GM12872 (cell line): ENCODE measurements around the gene SORL1-AS1.

Source experiments
- TF ChIP-seq, protein P1 (sequence below): IDR thresholded peaks from 3 replicates; pipeline ENCODE4 v1.5.1; 2011; ENCODE audit warnings: low read depth, mild to moderate bottlenecking, low read length, moderate library complexity; ENCODE audit not compliant: insufficient read depth

The SORL1-AS1 gene

DNA sequence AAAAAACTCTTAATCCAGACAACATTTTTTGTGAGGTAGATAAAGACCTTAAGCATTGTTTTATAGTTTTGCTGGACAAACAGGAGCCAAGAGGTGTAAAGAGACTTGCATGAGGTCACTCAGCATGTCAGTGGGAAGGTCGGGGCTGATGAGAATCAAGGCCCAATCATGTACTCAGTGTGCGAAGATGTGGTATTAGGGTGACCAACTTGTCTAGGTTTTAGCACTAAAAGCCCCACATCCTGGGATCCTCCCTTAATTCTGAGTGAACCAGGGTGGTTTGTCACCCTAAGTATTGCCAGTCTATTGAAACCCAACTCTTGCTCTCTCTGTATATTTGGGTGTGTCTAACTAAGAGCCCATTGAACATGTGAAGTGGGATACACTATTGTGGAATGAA lies 19.5 kb upstream of the SORL1-AS1 start:
- TF ChIP-seq, protein P1, sequence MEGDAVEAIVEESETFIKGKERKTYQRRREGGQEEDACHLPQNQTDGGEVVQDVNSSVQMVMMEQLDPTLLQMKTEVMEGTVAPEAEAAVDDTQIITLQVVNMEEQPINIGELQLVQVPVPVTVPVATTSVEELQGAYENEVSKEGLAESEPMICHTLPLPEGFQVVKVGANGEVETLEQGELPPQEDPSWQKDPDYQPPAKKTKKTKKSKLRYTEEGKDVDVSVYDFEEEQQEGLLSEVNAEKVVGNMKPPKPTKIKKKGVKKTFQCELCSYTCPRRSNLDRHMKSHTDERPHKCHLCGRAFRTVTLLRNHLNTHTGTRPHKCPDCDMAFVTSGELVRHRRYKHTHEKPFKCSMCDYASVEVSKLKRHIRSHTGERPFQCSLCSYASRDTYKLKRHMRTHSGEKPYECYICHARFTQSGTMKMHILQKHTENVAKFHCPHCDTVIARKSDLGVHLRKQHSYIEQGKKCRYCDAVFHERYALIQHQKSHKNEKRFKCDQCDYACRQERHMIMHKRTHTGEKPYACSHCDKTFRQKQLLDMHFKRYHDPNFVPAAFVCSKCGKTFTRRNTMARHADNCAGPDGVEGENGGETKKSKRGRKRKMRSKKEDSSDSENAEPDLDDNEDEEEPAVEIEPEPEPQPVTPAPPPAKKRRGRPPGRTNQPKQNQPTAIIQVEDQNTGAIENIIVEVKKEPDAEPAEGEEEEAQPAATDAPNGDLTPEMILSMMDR, result no peak

DNA sequence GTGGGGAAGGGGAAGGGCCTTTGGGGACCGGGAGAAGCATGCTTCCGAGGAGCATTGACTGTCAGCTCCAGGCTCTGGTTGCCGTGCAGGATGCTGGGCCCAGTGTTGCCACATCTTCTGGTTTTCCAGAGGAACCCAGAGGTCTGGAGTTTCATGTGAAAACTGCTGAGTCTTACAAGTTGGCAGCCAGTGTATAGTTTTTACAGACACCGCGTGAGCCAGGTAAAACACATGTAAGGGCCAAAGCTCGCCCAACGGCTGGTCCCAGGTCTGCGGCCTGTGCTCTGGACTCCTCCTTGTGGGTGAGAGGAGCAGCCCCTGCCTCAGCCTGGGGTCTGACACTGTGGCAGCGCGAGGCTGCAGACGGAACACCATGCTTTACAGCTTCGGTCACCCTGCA lies 18.4 kb upstream of the SORL1-AS1 start:
- TF ChIP-seq, protein P1, result no peak

DNA sequence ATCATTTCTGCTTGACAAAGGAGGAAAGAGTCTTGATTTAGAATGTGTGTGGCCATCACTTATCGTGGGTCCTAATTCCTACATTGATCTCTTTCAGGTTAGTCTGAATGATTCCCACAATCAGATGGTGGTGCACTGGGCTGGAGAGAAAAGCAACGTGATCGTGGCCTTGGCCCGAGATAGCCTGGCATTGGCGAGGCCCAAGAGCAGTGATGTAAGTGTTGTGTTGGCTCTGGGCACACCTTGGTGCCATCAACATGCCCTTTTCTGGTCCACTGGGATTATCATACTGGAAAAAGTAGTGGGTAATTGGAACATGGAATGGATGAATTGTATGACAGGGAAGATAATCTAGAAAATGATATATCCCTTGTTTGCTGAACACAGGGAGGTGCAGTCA lies 17.1 kb upstream of the SORL1-AS1 start:
- TF ChIP-seq, protein P1, result no peak

DNA sequence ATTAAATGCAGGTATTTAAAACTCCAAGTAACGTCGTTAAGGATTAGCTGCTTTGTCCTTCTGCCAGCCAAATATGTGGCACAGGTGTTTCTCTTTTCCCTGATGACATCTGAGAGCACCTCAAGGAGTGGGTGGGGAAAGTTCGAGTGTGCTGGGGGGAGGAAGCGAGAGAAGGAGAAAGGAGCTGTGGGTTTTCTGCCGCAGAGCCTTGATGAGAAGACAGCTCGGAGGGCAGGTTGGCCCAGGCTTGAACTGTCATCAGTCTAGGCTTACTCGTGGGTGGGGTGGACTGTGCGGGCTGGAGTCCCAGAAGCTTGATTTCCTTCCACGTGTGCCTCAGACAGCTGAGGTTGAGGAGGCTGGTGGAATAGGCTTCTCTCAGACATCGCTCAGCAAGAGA lies 15.2 kb upstream of the SORL1-AS1 start:
- TF ChIP-seq, protein P1, result no peak

DNA sequence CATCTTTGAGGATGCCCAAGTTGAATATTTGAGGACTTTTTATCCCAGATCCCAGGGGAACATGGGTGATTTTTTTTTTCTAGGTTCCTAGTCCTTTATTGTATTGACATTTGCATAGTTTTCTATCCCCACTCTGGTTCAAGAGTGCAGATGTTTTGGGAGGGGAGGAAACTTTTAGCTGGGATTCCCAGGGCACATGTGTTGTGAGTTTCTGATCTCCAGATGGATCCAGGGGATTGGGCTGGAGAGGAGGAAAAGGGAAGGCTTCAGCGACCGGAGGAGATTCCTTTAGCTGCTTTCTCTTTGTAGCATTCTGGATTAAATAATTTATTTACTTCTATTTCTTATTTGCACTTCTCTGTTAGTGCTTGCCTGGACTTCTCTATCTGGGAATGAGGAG lies 14.7 kb upstream of the SORL1-AS1 start:
- TF ChIP-seq, protein P1, result no peak

DNA sequence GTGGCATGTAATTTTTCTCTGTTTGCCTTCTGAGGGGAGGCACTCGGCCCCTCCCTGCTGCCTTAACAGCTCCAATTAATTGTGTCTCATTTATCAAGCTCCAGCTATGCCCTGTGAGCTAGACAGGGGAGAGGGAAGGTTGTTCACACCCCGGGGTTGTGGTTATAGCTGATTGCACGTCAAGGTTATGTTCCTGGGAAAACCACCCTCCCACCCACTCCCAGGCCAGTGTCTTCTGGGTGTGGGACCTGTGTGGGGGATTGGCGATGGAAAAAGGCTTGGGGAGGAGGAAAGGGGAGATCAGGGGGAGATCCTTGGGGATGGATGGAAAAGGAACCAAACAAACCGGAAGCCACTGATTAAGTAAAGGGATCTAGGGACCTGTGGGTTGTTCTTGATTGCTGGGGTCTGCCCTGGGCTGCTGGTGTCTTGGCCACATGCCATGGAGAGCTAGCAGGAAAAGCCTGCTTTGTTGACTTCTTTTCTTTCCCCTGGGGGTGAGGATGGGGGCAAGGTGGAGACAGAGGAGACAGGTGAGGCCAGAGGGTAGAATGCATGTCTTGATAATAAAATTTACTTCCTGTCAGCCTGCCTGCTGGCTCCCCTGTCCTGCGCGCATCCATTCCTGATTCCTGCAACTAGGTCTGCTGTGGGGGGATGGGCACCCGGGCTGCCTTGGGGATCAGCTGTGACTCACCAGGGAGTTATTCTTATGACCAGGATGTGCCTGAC lies 13.5 kb upstream of the SORL1-AS1 start:
- TF ChIP-seq, protein P1, result no peak

DNA sequence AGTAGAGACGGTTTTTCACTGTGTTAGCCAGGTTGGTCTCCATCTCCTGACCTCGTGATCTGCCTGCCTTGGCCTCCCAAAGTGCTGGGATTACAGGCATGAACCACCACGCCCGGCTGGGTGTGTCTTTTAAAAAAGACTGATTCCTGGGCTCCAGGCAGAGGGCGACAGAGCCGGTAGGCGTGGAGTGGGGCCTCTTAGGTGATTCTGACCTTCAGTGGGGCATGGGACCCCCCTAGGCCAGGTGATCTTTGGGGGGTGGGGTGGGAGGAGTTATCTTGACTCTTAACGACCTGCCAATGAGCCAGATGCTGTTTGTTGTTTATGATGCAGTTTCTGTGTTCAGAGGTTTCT lies 12.9 kb upstream of the SORL1-AS1 start:
- TF ChIP-seq, protein P1, result no peak
